Smooth muscle cell (in vitro differentiated cells): Measurements from ENCODE around the gene WIPF2. TPM values are rescaled to one million over a fixed set of nuclear protein-coding genes. Genes with fewer than 3 reads are reported as not detected.

Source experiments
- DNase-seq: peaks from one replicate; lab custom pipeline; 2025; ENCODE audit not compliant: unreplicated experiment; lab: John Stamatoyannopoulos, UW
- H2AFZ ChIP-seq: fragments of 200-600 bp; sonication (generic); 2 replicates; pipeline ENCODE4 v1.6.0; 2016; ENCODE audit warnings: antibody characterized with exemption, low read depth, mild to moderate bottlenecking
- H3F3A ChIP-seq: fragments of 200-600 bp; sonication (generic); 2 replicates; pipeline ENCODE4 v1.6.0; 2017; ENCODE audit warnings: antibody characterized with exemption, low read depth
- H3K27ac ChIP-seq: fragments of 200-600 bp; sonication (generic); 2 replicates; pipeline ENCODE4 v1.5.1; 2016; ENCODE audit warnings: low read depth, mild to moderate bottlenecking
- H3K27me3 ChIP-seq: fragments of 200-600 bp; sonication (generic); 2 replicates; pipeline ENCODE4 v1.6.1; 2016; ENCODE audit warnings: low read depth, mild to moderate bottlenecking
- H3K36me3 ChIP-seq: fragments of 200-600 bp; sonication (generic); 2 replicates; pipeline ENCODE4 v1.5.1; 2016; ENCODE audit warnings: low read depth
- H3K4me1 ChIP-seq: fragments of 200-600 bp; sonication (generic); 2 replicates; pipeline ENCODE4 v1.5.1; 2016; ENCODE audit warnings: low read depth
- H3K4me2 ChIP-seq: fragments of 200-600 bp; sonication (generic); 2 replicates; pipeline ENCODE4 v1.6.0; 2016; ENCODE audit warnings: mild to moderate bottlenecking
- H3K4me3 ChIP-seq: fragments of 200-600 bp; sonication (generic); 2 replicates; pipeline ENCODE4 v1.5.1; 2016; ENCODE audit warnings: mild to moderate bottlenecking
- H3K79me2 ChIP-seq: fragments of 200-600 bp; sonication (generic); 2 replicates; pipeline ENCODE4 v1.6.0; 2016; ENCODE audit warnings: low read depth, mild to moderate bottlenecking
- H3K9ac ChIP-seq: fragments of 200-600 bp; sonication (generic); 2 replicates; pipeline ENCODE4 v1.6.0; 2016; ENCODE audit warnings: low read depth
- H3K9me3 ChIP-seq: fragments of 200-600 bp; sonication (generic); replicated peaks from 2 replicates; pipeline ENCODE4 v1.5.1; 2016; ENCODE audit warnings: low read depth
- H4K20me1 ChIP-seq: fragments of 200-600 bp; sonication (generic); 2 replicates; pipeline ENCODE4 v1.6.0; 2016; ENCODE audit warnings: low read depth
- CTCF ChIP-seq: fragments of 200-600 bp; sonication (generic); IDR thresholded peaks from 2 replicates; pipeline ENCODE4 v1.5.1; 2017; ENCODE audit warnings: borderline replicate concordance, mild to moderate bottlenecking, antibody characterized with exemption; ENCODE audit not compliant: insufficient read depth, poor library complexity, severe bottlenecking
- WGBS: methylation state at CpG from one replicate; pipeline ENCODE4 v1.1.7; 2016; ENCODE audit warnings: low lambda C conversion rate; 5-methylcytosine and 5-hydroxymethylcytosine counted together
- polyA plus RNA-seq: library from polyadenylated mRNA; unstranded; fragments of >200 nt; fragmentation: Nextera tagmentation; extraction: Ambion mirVana; gene quantifications from 2 replicates; pipeline ENCODE4 v1.2.1, GENCODE V29; 2016
- total RNA-seq: library from RNA; depleted of rRNA; stranded (reverse); fragments of >200 nt; gene quantifications from 2 replicates; pipeline ENCODE4 v1.2.3, GENCODE V29; 2014

WIPF2 gene
- total and polyA plus RNA-seq, 2 experiments from 2014 or later: 6.7 to 13.9 TPM

- TF ChIP-seq CTCF: no peak
- Histone ChIP-seq H4K20me1 (peaks cover 40% of the 10 kb centered on the region), H3K36me3 (no peaks in the 10 kb centered on the region), H3K9ac (peak overlapping the region; percentile 74), H3K4me1 (peaks cover 48% of the 10 kb centered on the region), H3F3A (peaks cover 13% of the 10 kb centered on the region), H2AFZ (no peak overlapping the region), H3K4me2 (peak overlapping the region; percentile 80), H3K79me2 (peaks cover 36% of the 10 kb centered on the region), H3K9me3 (no peaks in the 10 kb centered on the region), H3K27ac (peak overlapping the region; percentile 93), H3K27me3 (no peaks in the 10 kb centered on the region), H3K4me3 (peak overlapping the region; percentile 91)
- DNase-seq: no peak
- WGBS: 4% methylated on average over 34 of the region's 38 CpGs
These were observed 97.7 kb downstream of the WIPF2 start for GRCh38 chr17:40316571-40317344.

GRCh38 chr17:40317345-40317873 lies 98.3 kb downstream of the WIPF2 start:
- H3K9me3 ChIP-seq: no peaks in the 10 kb centered on the region
- H3K9ac ChIP-seq: peak overlapping the region; percentile 74
- H2AFZ ChIP-seq: no peak overlapping the region
- peak overlapping the region; percentile 93 for H3K27ac ChIP-seq
- peaks cover 48% of the 10 kb centered on the region for H3K4me1 ChIP-seq
- peaks cover 43% of the 10 kb centered on the region for H3K79me2 ChIP-seq
- peaks cover 45% of the 10 kb centered on the region for H4K20me1 ChIP-seq
- no peaks in the 10 kb centered on the region for H3K27me3 ChIP-seq
- DNase-seq: no peak
- 3% methylated on average over 6 of the region's 6 CpGs for WGBS
- H3K36me3 ChIP-seq: no peaks in the 10 kb centered on the region
- H3K4me2 ChIP-seq: peak overlapping the region; percentile 80
- peak overlapping the region; percentile 91 for H3K4me3 ChIP-seq
- H3F3A ChIP-seq: peaks cover 13% of the 10 kb centered on the region
- TF ChIP-seq CTCF: peak; percentile 62

- peak; percentile 67 for DNase-seq
- Histone ChIP-seq H2AFZ (peak overlapping the region; percentile 59), H3K36me3 (no peaks in the 10 kb centered on the region), H3K4me3 (peak overlapping the region; percentile 91), H3K27ac (peak overlapping the region; percentile 93), H3F3A (peaks cover 13% of the 10 kb centered on the region), H3K27me3 (no peaks in the 10 kb centered on the region), H3K4me1 (peaks cover 48% of the 10 kb centered on the region), H3K4me2 (peak overlapping the region; percentile 99), H3K9ac (peak overlapping the region; percentile 98), H3K9me3 (no peaks in the 10 kb centered on the region), H3K79me2 (peaks cover 47% of the 10 kb centered on the region), H4K20me1 (peaks cover 48% of the 10 kb centered on the region)
- WGBS: under 1% methylated on average over 65 of the region's 70 CpGs
- TF ChIP-seq CTCF: peak; percentile 7
These were observed 99.1 kb downstream of the WIPF2 start for GRCh38 chr17:40317880-40318829.
